Upper lobe of left lung (tissue), 6 donors: ENCODE data around the gene MMS22L. TPM values are rescaled to one million over a fixed set of nuclear protein-coding genes. Genes with fewer than 3 reads are reported as not detected.

ENCODE experiments used
- ATAC-seq, 2 donors: fragments of 200-7000 bp; cut with Tn5 transposase; one replicate each; pipeline ENCODE4 v1.9.1; 2022; ENCODE audit warnings: mild to moderate bottlenecking in 2 of 2, moderate library complexity in 2 of 2; ENCODE audit not compliant: low FRiP score in 2 of 2
- DNase-seq, 2 donors: peaks; one replicate each; pipeline ENCODE4 v3.0.0-alpha.2; 2019 to 2020
- H3K27ac ChIP-seq, 4 donors: fragments of 200-600 bp; sonication (generic); one replicate each; pipeline ENCODE4 v1.5.1; 2016 to 2019
- H3K27me3 ChIP-seq, 4 donors: fragments of 200-600 bp; sonication (generic); one replicate each; pipeline ENCODE4 v1.5.1; 2017 to 2019
- H3K36me3 ChIP-seq, 4 donors: fragments of 200-600 bp; sonication (generic); one replicate each; pipeline ENCODE4 v1.5.1; 2016 to 2019
- H3K4me1 ChIP-seq, 4 donors: fragments of 200-600 bp; sonication (generic); one replicate each; pipeline ENCODE4 v1.5.1; 2018 to 2019
- H3K4me3 ChIP-seq, 4 donors: fragments of 200-600 bp; sonication (generic); one replicate each; pipeline ENCODE4 v1.5.1; 2017 to 2019; ENCODE audit warnings: mild to moderate bottlenecking in 2 of 4, moderate library complexity in 1 of 4
- H3K9me3 ChIP-seq, 4 donors: fragments of 200-600 bp; sonication (generic); one replicate each; pipeline ENCODE4 v1.5.1; 2018 to 2019
- EP300 ChIP-seq, 4 donors: sonication (generic); formaldehyde crosslinking; IDR thresholded peaks; one replicate each; pipeline ENCODE4 v1.5.1; 2017; ENCODE audit warnings: antibody characterized with exemption in 4 of 4, control low read depth in 2 of 4
- POLR2A ChIP-seq, 4 donors: fragments of 450-650 bp; IDR thresholded peaks; one replicate each; pipeline ENCODE4 v1.5.1; 2016 to 2017; ENCODE audit warnings: antibody characterized with exemption in 4 of 4, mild to moderate bottlenecking in 2 of 4
- POLR2AphosphoS5 ChIP-seq, 2 donors: sonication (generic); formaldehyde crosslinking; IDR thresholded peaks; one replicate each; pipeline ENCODE4 v1.5.1; 2017; ENCODE audit warnings: antibody characterized with exemption in 2 of 2
- WGBS, 2 donors: methylation state at CpG; one replicate each; pipeline ENCODE4 v1.1.5; 2017 to 2018; 5-methylcytosine and 5-hydroxymethylcytosine counted together
- total RNA-seq, 6 donors: library from RNA; depleted of rRNA in 4 of 6; stranded (reverse); fragments of >200 nt in 4 of 6; gene quantifications; one replicate each; pipeline versions ENCODE4 v1.1.0 to v1.2.1, GENCODE V29; 2016 to 2021
- TF ChIP-seq, protein P1 (sequence below), 6 experiments: fragments of 450-650 bp in 4 of 6; fragments of 200-600 bp in 2 of 6; sonication (generic) in 2 of 6; IDR thresholded peaks; one replicate each; pipeline ENCODE4 v1.5.1; 2016 to 2019; ENCODE audit warnings: antibody characterized with exemption in 6 of 6
- donor health status: DM: no; HTN: no; CAD: no; lungs with moderate emphysema.
- donor health status: DM: no; HTN: yes; CAD: no; lungs with severe emphysema.

The MMS22L gene
- total RNA-seq, 6 donors from 2014 or later = 4.9 to 22.1 (median 7.9) TPM

DNA sequence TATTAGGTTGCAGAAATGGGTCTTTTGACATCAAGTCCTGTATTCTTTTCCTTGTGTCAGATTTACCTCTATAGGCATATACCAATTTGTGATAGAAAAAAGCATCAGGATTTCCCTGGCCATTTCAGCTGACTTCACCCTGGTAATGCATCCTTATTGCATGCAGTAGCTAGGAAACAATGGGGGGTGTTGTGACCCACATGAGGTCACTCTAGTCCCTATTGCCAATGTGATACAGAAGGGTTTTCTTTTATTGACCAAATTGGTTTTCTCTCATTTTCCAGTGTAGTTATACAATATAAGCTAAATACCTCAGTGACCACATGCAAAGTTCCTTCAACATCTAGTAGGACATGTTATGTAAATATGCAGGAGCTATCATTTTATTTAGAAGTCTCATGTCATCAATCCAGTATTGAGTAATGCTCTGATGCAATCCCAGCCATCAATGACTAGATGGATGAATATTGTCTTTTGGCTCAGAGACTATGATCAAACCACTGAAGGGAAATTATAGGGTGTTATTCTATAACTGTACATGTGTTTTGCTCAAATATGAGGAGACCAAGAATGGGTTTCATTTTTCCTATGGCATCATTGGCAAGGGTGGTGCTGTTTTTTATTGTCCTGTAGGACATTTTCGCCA is 180.7 kb downstream of the MMS22L start:
- Histone ChIP-seq H3K27ac (no peak overlapping the region), H3K4me3 (no peak overlapping the region), H3K9me3 (no peaks in the 10 kb centered on the region), H3K27me3 (no peaks in the 10 kb centered on the region), H3K36me3 (no peaks in the 10 kb centered on the region), H3K4me1 (no peaks in the 10 kb centered on the region)
- 91 to 100% methylated on average over 1 of the region's 1 CpG for WGBS, 2 donors
- TF ChIP-seq, protein P1, sequence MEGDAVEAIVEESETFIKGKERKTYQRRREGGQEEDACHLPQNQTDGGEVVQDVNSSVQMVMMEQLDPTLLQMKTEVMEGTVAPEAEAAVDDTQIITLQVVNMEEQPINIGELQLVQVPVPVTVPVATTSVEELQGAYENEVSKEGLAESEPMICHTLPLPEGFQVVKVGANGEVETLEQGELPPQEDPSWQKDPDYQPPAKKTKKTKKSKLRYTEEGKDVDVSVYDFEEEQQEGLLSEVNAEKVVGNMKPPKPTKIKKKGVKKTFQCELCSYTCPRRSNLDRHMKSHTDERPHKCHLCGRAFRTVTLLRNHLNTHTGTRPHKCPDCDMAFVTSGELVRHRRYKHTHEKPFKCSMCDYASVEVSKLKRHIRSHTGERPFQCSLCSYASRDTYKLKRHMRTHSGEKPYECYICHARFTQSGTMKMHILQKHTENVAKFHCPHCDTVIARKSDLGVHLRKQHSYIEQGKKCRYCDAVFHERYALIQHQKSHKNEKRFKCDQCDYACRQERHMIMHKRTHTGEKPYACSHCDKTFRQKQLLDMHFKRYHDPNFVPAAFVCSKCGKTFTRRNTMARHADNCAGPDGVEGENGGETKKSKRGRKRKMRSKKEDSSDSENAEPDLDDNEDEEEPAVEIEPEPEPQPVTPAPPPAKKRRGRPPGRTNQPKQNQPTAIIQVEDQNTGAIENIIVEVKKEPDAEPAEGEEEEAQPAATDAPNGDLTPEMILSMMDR (IDR thresholded peaks at IDR 0.05) = no peak
- DNase-seq (no peak), ATAC-seq (no peak)

DNA sequence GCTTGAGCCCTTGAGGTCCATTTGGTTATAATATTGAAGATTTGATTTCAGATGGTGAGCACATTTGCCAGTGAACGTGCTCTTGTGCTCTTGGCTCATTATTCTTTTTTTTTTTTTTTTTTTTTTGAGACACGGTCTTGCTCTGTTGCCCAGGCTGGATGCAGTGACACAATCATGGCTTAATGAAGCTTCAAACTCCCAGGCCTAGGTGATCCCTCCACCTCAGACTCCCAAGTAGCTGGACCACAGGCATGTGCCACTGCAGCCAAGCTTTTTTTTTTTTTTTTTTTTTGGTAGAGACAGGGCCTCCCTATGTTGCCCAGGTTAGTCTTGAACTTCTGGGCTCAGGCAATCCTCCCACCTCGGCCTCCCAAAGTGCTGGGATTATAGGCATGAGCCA is 182.3 kb downstream of the MMS22L start:
- Histone ChIP-seq H3K27ac (no peak overlapping the region), H3K4me1 (no peaks in the 10 kb centered on the region), H3K27me3 (no peaks in the 10 kb centered on the region), H3K36me3 (no peaks in the 10 kb centered on the region), H3K4me3 (no peak overlapping the region), H3K9me3 (no peaks in the 10 kb centered on the region)
- no peak for TF ChIP-seq POLR2A (IDR thresholded peaks at IDR 0.05)
- no peak for TF ChIP-seq EP300 (IDR thresholded peaks at IDR 0.05)
- 82 to 87% methylated on average over 3 of the region's 3 CpGs for WGBS, 2 donors
- ATAC-seq (no peak), DNase-seq (no peak)

DNA sequence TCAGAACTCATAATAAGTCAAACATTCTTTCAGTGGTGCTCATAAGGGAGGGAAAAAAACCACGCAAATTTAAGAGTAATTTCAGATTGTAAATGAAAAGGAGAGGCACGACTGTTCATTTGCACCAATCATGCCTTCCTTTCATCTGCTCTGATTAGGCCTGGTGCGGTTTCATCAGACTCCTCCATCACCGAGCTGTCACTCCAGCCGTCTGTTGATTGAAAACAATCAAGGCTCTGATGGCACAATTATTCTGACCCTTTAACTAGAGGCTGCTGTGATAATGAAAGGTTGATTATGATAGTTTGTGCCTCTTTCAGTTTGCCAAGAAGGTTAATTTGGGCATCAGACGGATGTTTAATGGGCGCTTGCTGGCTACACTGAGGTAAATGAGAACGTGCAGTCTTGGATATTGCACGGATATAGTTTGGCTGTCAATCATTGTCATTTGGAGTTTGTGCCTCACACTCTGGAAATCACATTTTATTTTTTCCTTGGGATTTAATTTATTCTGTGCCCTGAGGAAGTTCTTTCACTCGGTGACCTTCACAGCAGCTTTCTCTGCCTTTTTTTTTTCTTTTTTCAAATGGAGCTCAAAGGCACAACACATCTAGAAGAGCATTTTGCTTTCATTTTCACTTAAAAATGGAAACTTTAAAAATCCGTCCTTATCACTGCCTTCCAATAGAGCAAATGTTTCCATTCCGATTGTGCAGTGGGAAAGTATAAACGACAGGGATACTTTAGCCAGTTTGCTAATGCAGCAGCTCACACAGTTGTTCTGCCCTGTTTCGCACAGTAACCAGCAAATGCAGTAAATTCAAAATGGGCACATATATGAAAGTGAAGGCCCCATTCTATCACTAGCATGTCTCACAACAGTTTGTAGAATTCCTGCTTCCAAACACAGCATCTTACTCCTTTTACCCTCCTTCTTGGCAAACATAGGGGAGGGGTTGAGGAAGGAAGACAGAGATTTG is 185.7 kb downstream of the MMS22L start:
- Histone ChIP-seq H3K36me3 (no peaks in the 10 kb centered on the region), H3K4me3 (no peak overlapping the region), H3K27me3 (no peaks in the 10 kb centered on the region), H3K9me3 (no peaks in the 10 kb centered on the region), H3K4me1 (no peaks in the 10 kb centered on the region), H3K27ac (no peak overlapping the region)
- DNase-seq (no peak), ATAC-seq (no peak)
- TF ChIP-seq POLR2A (IDR thresholded peaks at IDR 0.05) (no peak), EP300 (IDR thresholded peaks at IDR 0.05) (no peak), POLR2AphosphoS5 (IDR thresholded peaks at IDR 0.05) (no peak)
- TF ChIP-seq, protein P1 (IDR thresholded peaks at IDR 0.05) = no peak
- 68 to 71% methylated on average over 14 of the region's 14 CpGs for WGBS, 2 donors

DNA sequence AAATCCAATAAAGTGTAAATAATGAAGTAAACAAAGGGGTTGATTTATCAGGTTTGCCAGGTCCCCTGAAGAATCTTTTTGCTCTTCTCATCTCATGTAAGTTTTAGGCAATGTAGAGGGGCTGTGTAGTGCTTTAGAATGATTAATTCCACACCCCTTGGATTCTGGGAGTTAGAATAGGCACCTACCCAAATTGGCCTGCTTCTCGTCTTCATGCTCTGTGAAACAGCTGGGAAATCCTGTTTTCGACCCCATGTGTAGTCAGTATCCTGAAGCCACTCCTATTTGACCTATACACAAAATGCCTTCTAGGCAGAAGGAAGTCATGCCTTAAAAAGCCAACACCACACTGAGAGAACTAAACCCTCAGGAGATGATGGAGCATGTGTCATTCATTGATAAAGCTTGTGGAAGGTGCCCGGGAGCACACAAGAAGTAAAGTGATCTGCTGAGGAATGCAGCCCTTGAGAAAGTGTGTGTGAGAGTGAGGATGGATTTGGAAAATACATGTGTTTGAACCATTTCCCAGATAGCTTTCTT is 187.6 kb downstream of the MMS22L start:
- DNase-seq (no peak), ATAC-seq (no peak)
- H3K27me3 ChIP-seq = no peaks in the 10 kb centered on the region
- 45 to 63% methylated on average over 3 of the region's 3 CpGs for WGBS, 2 donors
- no peaks in the 10 kb centered on the region for H3K9me3 ChIP-seq
- H3K4me1 ChIP-seq = no peaks in the 10 kb centered on the region
- no peaks in the 10 kb centered on the region for H3K36me3 ChIP-seq
- H3K4me3 ChIP-seq = no peak overlapping the region
- TF ChIP-seq, protein P1 (IDR thresholded peaks at IDR 0.05) = no peak
- TF ChIP-seq POLR2AphosphoS5 (IDR thresholded peaks at IDR 0.05) = no peak
- no peak for TF ChIP-seq POLR2A (IDR thresholded peaks at IDR 0.05)
- no peak for TF ChIP-seq EP300 (IDR thresholded peaks at IDR 0.05)
- no peak overlapping the region for H3K27ac ChIP-seq

DNA sequence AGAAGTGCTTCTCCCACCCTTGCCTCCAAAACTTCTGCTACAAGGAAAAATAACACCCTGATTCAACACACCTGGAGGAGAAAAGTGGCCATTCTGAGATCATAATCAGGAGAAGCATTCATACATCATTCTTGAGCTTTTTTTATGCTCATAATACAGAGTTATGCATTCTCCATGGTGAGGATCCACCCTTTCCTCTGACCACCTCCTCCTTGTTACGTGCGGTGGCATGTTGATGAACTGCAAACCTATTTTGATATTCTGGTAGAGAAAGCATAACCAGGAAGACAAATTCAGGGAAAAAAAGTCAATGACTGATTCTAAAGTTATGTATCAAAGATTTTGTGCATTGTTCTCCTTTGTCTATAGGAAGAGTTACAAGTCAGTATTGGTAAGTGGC is 188.6 kb downstream of the MMS22L start:
- TF ChIP-seq POLR2A (IDR thresholded peaks at IDR 0.05) (no peak), EP300 (IDR thresholded peaks at IDR 0.05) (no peak), POLR2AphosphoS5 (IDR thresholded peaks at IDR 0.05) (no peak)
- TF ChIP-seq, protein P1 (IDR thresholded peaks at IDR 0.05) = no peak
- 95 to 98% methylated on average over 2 of the region's 2 CpGs for WGBS, 2 donors
- ATAC-seq = no peak
- H3K36me3 ChIP-seq = no peaks in the 10 kb centered on the region
- H3K9me3 ChIP-seq = no peaks in the 10 kb centered on the region
- no peaks in the 10 kb centered on the region for H3K27me3 ChIP-seq
- no peak for DNase-seq
- H3K27ac ChIP-seq = no peak overlapping the region
- no peaks in the 10 kb centered on the region for H3K4me1 ChIP-seq
- no peak overlapping the region for H3K4me3 ChIP-seq
